ENCODE data around the gene COL9A1. TPM values are rescaled to one million over a fixed set of nuclear protein-coding genes. Genes with fewer than 3 reads are reported as not detected.

The COL9A1 gene
- total RNA-seq, 1 experiment from 2014 or later = not detected

DNA sequence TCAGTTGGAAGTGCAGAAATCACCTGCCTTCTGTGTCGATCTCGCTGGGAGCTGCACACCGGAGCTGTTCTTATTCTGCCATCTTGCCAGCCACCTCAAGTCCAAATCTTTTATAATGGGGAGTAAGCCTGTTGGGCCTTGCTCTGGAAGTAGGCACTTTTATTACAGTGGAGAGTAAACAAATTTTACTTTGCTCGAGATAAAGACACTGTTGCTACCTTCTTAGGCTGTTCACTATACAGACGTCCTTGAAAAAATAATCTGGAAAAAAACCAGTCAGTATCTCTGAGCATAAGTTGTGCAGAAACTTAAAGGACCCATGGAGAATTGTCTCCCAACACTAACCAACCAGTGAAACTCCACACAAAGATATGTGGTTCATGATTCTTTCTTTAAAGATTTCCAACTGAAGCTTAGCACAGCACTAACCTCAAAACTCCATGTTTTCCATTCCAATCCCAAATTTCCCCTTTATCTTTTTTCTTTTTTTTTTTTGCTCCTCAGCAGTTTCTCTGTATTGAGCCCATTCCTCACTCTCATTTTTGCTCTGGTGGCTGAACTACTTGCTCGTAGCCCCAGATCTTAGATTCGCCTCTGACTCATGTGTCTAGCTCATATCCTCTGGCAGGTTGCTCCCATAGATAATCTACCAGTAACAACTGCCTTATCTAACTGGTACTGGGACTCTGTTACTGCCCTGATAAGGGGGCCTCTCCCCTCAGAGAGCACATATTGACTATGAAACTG lies 34.3 kb upstream of the COL9A1 start:
- Histone ChIP-seq H3K36me3 (ENCODE audit: control insufficient read depth in 1 of 2, insufficient read depth in 2 of 2, low read length in 2 of 2) (no peaks in the 10 kb centered on the region), H3K9ac (ENCODE audit: low read length) (no peak overlapping the region), H3K27me3 (ENCODE audit: insufficient read depth, low read length) (peaks cover 8% of the 10 kb centered on the region; the same call in 1 of the 2 replicates), H4K20me1 (ENCODE audit: insufficient read depth) (no peaks in the 10 kb centered on the region), H3K4me2 (ENCODE audit: low read length) (no peak overlapping the region), H3K9me2 (ENCODE audit: insufficient read depth) (no peaks in the 10 kb centered on the region), H3K4me1 (ENCODE audit: control insufficient read depth in 1 of 2, insufficient read depth in 2 of 2, low read length in 2 of 2) (no peaks in the 10 kb centered on the region), H3K27ac (ENCODE audit: low read depth, low read length) (no peak overlapping the region), H3K9me3 (ENCODE audit: control insufficient read depth in 1 of 2, insufficient read depth in 1 of 2, low read depth in 1 of 2, low read length in 2 of 2) (no peaks in the 10 kb centered on the region), H3K4me3 (replicated peaks in 1 of 2; ENCODE audit: low read depth in 1 of 2, low read length in 2 of 2) (no peak overlapping the region), H3K79me2 (ENCODE audit: insufficient read depth, low read length) (no peaks in the 10 kb centered on the region), H2AFZ (ENCODE audit: low read depth, low read length, poor library complexity, severe bottlenecking) (no peak overlapping the region)
- TF ChIP-seq EZH2phosphoT487 (IDR thresholded peaks at IDR 0.05; ENCODE audit: borderline replicate concordance) = no peak
- TF ChIP-seq ZNF274 (IDR thresholded peaks at IDR 0.05; ENCODE audit: low read depth, low read length) = no peak
- TF ChIP-seq REST (IDR thresholded peaks at IDR 0.05; ENCODE audit: low read depth) = no peak
- no TSS peak for BruUV-seq (replicated peaks)
- ChIA-PET POLR2A (no interaction called here), CTCF (no interaction called here), RAD21 (ENCODE audit: low non-redundant PET in 1 of 2, low total read pairs in 2 of 2, uncharacterized antibody in 2 of 2, unreplicated experiment in 2 of 2) (no interaction called here)
- intact Hi-C loops (cut with micrococcal nuclease) = no loop called here
- ATAC-seq (no peak), DNase-seq (ENCODE audit: low read depth, low spot score) (no peak)

DNA sequence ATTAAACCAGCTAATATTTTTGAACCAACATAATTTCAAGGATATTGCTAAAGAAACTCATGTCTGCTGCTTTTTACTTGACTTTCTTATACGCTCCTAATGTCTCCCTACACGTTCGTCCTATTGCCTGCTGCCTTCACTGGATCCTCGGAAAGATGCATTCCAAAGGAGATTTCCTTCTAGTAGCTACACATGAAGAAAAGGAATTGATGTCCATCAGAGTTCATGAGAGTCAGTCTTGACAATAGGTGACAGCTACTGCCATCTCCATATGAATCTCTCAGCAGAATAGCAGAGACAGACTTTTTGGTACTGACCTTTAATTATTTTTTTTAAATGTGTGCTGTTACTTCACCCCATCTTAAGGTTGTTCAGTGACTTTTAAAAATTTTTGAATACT lies 24.2 kb upstream of the COL9A1 start:
- RAD21 ChIA-PET (ENCODE audit: low non-redundant PET in 1 of 2, low total read pairs in 2 of 2, uncharacterized antibody in 2 of 2, unreplicated experiment in 2 of 2) = no interaction called here
- H3K4me2 ChIP-seq (ENCODE audit: low read length) = no peak overlapping the region
- peaks cover 43% of the 10 kb centered on the region for H3K27me3 ChIP-seq (ENCODE audit: insufficient read depth, low read length)
- no peaks in the 10 kb centered on the region for H3K9me2 ChIP-seq (ENCODE audit: insufficient read depth)
- intact Hi-C loops (cut with micrococcal nuclease) = no loop called here
- H3K4me1 ChIP-seq (ENCODE audit: control insufficient read depth in 1 of 2, insufficient read depth in 2 of 2, low read length in 2 of 2) = no peaks in the 10 kb centered on the region
- no peaks in the 10 kb centered on the region for H3K9me3 ChIP-seq (ENCODE audit: control insufficient read depth in 1 of 2, insufficient read depth in 1 of 2, low read depth in 1 of 2, low read length in 2 of 2)
- TF ChIP-seq EZH2phosphoT487 (IDR thresholded peaks at IDR 0.05; ENCODE audit: borderline replicate concordance) = no peak
- no peak for TF ChIP-seq ZBTB33 (IDR thresholded peaks at IDR 0.05; ENCODE audit: extremely low read depth, insufficient replicate concordance, low read length)
- no peak for TF ChIP-seq JUND (IDR thresholded peaks at IDR 0.05)
- no peak for TF ChIP-seq FOSL1 (IDR thresholded peaks at IDR 0.05; ENCODE audit: low read depth)
- TF ChIP-seq EGR1 (IDR thresholded peaks at IDR 0.05; ENCODE audit: low read depth) = no peak
- TF ChIP-seq ZFX (IDR thresholded peaks at IDR 0.05) = no peak
- TF ChIP-seq MAX (IDR thresholded peaks at IDR 0.05) = no peak
- TF ChIP-seq ZNF274 (IDR thresholded peaks at IDR 0.05; ENCODE audit: low read depth, low read length) = no peak
- TF ChIP-seq ELF1 (IDR thresholded peaks at IDR 0.05; ENCODE audit: borderline replicate concordance, low read depth) = no peak
- TF ChIP-seq POLR2A (IDR thresholded peaks at IDR 0.05; ENCODE audit: borderline replicate concordance, extremely low read depth, insufficient read depth, insufficient read length) = no peak
- TF ChIP-seq YY1 (IDR thresholded peaks at IDR 0.05; ENCODE audit: extremely low read depth, insufficient replicate concordance, low read depth, low read length) = no peak
- H3K79me2 ChIP-seq (ENCODE audit: insufficient read depth, low read length) = no peaks in the 10 kb centered on the region
- no peak overlapping the region for H3K4me3 ChIP-seq (replicated peaks in 1 of 2; ENCODE audit: low read depth in 1 of 2, low read length in 2 of 2)
- H4K20me1 ChIP-seq (ENCODE audit: insufficient read depth) = no peaks in the 10 kb centered on the region
- H2AFZ ChIP-seq (ENCODE audit: low read depth, low read length, poor library complexity, severe bottlenecking) = no peak overlapping the region
- no peaks in the 10 kb centered on the region for H3K36me3 ChIP-seq (ENCODE audit: control insufficient read depth in 1 of 2, insufficient read depth in 2 of 2, low read length in 2 of 2)
- H3K9ac ChIP-seq (ENCODE audit: low read length) = no peak overlapping the region
- H3K27ac ChIP-seq (ENCODE audit: low read depth, low read length) = no peak overlapping the region
- CTCF ChIA-PET = interaction anchor here (0.8 to 1.0 kb wide), 3 partner anchors 17 to 106 kb away, joined by 3 to 4 read pairs (median 3); no protein-coding TSS in a partner anchor
- BruUV-seq (replicated peaks) = no TSS peak
- no peak for ATAC-seq
- DNase-seq (ENCODE audit: low read depth, low spot score) = no peak
- POLR2A ChIA-PET = no interaction called here

All from HCT116 (cell line).